ENCODE results near the gene C1QTNF9. TPM values are rescaled to one million over a fixed set of nuclear protein-coding genes. Genes with fewer than 3 reads are reported as not detected.

C1QTNF9 gene
- total RNA-seq, 3 donors from 2014 or later: 0.38 to 0.54 TPM; not detected in 1

- no peak for TF ChIP-seq CTCF (IDR thresholded peaks at IDR 0.05)
- Histone ChIP-seq H3K4me3 (no peak overlapping the region), H3K9me3 (no peaks in the 10 kb centered on the region), H3K4me1 (ENCODE audit: low read depth) (no peaks in the 10 kb centered on the region), H3K36me3 (ENCODE audit: low read depth) (peaks cover 4% of the 10 kb centered on the region)
- no peak for ATAC-seq
- intact Hi-C loops (cut with DNase I, micrococcal nuclease): no loop called here
- DNase-seq: no peak
Measured at GRCh38 chr13:24282256-24282655, 27.1 kb upstream of the C1QTNF9 start.

DNA sequence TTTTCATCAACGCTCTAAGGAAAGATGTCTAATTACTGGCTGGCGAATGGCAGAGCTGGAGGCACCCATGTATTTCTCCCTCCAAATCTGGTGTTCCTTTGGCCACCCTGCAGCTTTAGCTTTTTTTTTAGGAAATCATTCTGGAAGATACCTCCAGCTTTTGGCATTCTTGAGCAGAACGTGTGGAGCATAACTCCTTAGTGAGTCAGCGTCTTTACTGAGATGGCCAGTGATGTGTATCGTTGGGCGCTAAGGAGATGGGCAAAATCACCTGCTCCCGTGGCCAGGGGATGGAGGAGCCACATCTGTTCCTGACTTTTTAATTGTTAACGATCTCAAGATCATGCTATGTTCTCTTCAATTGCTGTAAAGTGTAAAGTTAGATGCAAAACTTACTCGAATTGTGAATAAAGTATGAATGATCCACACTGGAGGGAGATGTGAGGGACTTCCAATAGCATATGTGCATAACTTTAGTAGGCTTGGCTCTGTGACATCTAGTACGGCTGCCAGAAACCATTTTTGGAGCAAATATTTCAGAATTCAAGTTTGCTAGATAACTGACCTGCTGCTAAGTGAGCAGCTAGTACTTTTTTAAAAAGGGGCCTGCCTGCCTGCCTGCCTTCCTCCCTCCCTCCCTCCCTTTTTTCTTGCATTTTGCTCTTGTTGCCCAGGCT is 24.4 kb upstream of the C1QTNF9 start:
- ATAC-seq (no peak), DNase-seq (no peak)
- Histone ChIP-seq H3K36me3 (ENCODE audit: low read depth) (peaks cover 12% of the 10 kb centered on the region), H3K4me1 (ENCODE audit: low read depth) (no peaks in the 10 kb centered on the region), H3K9me3 (no peaks in the 10 kb centered on the region), H3K4me3 (no peak overlapping the region)
- intact Hi-C loops (cut with DNase I, micrococcal nuclease): no loop called here
- TF ChIP-seq CTCF (IDR thresholded peaks at IDR 0.05): no peak

- Histone ChIP-seq H3K4me3 (no peak overlapping the region), H3K9me3 (no peaks in the 10 kb centered on the region), H3K4me1 (ENCODE audit: low read depth) (no peaks in the 10 kb centered on the region), H3K36me3 (ENCODE audit: low read depth) (peaks cover 12% of the 10 kb centered on the region)
- DNase-seq (no peak), ATAC-seq (no peak)
- no peak for TF ChIP-seq CTCF (IDR thresholded peaks at IDR 0.05)
- intact Hi-C loops (cut with DNase I, micrococcal nuclease): no loop called here
Measured at GRCh38 chr13:24286624-24287023, 22.8 kb upstream of the C1QTNF9 start.

GRCh38 chr13:24287748-24288287 is 21.6 kb upstream of the C1QTNF9 start:
- no peak overlapping the region for H3K4me3 ChIP-seq
- TF ChIP-seq CTCF (IDR thresholded peaks at IDR 0.05): no peak
- DNase-seq (no peak), ATAC-seq (no peak)
- H3K4me1 ChIP-seq (ENCODE audit: low read depth): no peaks in the 10 kb centered on the region
- H3K36me3 ChIP-seq (ENCODE audit: low read depth): peaks cover 17% of the 10 kb centered on the region
- H3K9me3 ChIP-seq: no peaks in the 10 kb centered on the region
- intact Hi-C loops (cut with DNase I, micrococcal nuclease): no loop called here

DNA sequence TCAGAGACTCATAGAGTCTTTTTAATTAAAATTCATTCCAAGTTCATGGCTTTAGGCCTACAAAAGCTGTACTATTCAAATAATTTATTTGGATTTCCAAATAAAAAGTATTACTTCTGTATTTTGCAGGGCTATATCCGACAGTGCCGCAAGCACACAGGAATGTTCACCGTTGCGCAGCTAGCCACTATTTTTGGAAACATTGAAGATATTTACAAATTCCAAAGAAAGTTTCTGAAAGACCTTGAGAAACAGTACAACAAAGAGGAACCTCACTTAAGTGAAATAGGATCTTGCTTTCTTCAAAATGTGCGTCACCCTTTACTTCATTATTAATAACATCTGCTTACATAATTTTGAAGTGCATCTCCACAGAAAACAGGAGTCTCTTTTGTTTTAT is 20.5 kb upstream of the C1QTNF9 start:
- DNase-seq: no peak
- intact Hi-C loops (cut with DNase I, micrococcal nuclease): no loop called here
- ATAC-seq: no peak
- Histone ChIP-seq H3K4me1 (ENCODE audit: low read depth) (no peaks in the 10 kb centered on the region), H3K36me3 (ENCODE audit: low read depth) (peaks cover 21% of the 10 kb centered on the region), H3K9me3 (no peaks in the 10 kb centered on the region), H3K4me3 (no peak overlapping the region)
- no peak for TF ChIP-seq CTCF (IDR thresholded peaks at IDR 0.05)
